PC-9 (cell line): Measurements from ENCODE around the gene HES2.

Experiments
- EZH2 ChIP-seq: fragments of 200-600 bp; sonication (generic); IDR thresholded peaks from 2 replicates; pipeline ENCODE4 v1.8.0; 2017; ENCODE audit warnings: antibody characterized with exemption, low read depth
- TF ChIP-seq, protein P1 (sequence below): fragments of 200-600 bp; sonication (generic); conservative IDR thresholded peaks from 2 replicates; pipeline ENCODE4 v1.6.1; 2017; ENCODE audit warnings: mixed run types, antibody characterized with exemption, mild to moderate bottlenecking, moderate library complexity

DNA sequence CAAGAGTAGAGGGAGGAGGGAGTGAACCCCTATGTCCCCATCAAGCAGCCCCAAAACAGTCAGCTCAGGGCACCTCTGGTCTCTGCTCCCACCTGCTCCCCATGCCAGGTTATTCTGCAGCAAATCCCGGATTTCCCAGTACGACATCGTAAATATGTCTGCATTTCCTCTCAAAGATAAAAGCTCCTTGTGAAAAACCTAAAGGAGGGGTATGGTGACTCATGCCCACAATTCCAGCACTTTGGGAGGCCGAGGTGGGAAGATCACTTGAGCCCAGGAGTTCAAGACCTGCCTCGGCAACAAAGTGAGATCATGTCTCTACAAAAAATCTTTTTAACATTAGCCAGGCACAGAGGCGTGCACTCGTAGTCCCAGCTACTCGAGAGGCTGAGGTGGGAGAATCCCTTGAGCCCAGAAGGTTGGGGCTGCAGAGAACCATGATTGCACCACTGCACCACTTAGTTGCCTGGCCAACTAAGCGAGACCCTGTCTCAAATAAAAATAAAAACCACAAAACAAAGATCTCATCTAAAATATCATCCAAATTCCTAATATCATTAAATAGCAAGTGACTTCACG lies 33.3 kb downstream of the HES2 start:
- TF ChIP-seq, protein P1, sequence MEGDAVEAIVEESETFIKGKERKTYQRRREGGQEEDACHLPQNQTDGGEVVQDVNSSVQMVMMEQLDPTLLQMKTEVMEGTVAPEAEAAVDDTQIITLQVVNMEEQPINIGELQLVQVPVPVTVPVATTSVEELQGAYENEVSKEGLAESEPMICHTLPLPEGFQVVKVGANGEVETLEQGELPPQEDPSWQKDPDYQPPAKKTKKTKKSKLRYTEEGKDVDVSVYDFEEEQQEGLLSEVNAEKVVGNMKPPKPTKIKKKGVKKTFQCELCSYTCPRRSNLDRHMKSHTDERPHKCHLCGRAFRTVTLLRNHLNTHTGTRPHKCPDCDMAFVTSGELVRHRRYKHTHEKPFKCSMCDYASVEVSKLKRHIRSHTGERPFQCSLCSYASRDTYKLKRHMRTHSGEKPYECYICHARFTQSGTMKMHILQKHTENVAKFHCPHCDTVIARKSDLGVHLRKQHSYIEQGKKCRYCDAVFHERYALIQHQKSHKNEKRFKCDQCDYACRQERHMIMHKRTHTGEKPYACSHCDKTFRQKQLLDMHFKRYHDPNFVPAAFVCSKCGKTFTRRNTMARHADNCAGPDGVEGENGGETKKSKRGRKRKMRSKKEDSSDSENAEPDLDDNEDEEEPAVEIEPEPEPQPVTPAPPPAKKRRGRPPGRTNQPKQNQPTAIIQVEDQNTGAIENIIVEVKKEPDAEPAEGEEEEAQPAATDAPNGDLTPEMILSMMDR: no peak
- TF ChIP-seq EZH2: no peak
